Endothelial cell of umbilical vein (primary cell): ENCODE results near the gene MED12. TPM values are rescaled to one million over a fixed set of nuclear protein-coding genes. Genes with fewer than 3 reads are reported as not detected.

Experiments used
- BruUV-seq: library from RNA; stranded (reverse); fragments of 400-500 nt; replicated peaks from 2 replicates; lab custom pipeline; 2021; lab: Mats Ljungman, UMichigan
- CTCF ChIA-PET: fragments of 300-600, 350-600 bp; sonication (Branson Sonifier 250); formaldehyde crosslinking; loops from one replicate; lab custom pipeline; 2021; ENCODE audit warnings: antibody characterized with exemption, inconsistent platforms; lab: Charles Lee
- POLR2A ChIA-PET: fragments of 300-600, 350-600 bp; sonication (Branson Sonifier 250); formaldehyde crosslinking; loops from one replicate; lab custom pipeline; 2021; ENCODE audit warnings: antibody characterized with exemption, inconsistent platforms; lab: Charles Lee
- DNase-seq: peaks from one replicate; pipeline ENCODE4 v3.0.0-alpha.2; 2011; ENCODE audit warnings: low read depth, low spot score
- FAIRE-seq: peaks from 2 replicates; lab custom pipeline; 2011; peaks lifted over from hg19 to GRCh38; lab: Jason Lieb, UNC
- H2AFZ ChIP-seq: 2 replicates; pipeline ENCODE4 v1.6.0; 2012; ENCODE audit warnings: low read depth, low read length, control low read depth, inconsistent platforms
- H3K27ac ChIP-seq: 2 replicates; pipeline ENCODE4 v1.5.1; 2011; ENCODE audit warnings: low read depth, mild to moderate bottlenecking, control low read depth, low read length, moderate library complexity; ENCODE audit not compliant: insufficient read depth
- H3K27me3 ChIP-seq, 2 experiments: 2 replicates each; pipeline versions ENCODE4 v1.6.0 to v1.6.1; 2011; ENCODE audit warnings: low read length in 2 of 2, mixed read lengths in 1 of 2; ENCODE audit not compliant: control insufficient read depth in 2 of 2, insufficient read depth in 2 of 2
- H3K36me3 ChIP-seq, 2 experiments: 2 replicates in 1 of 2; 3 replicates in 1 of 2; pipeline ENCODE4 v1.5.1; 2011; ENCODE audit warnings: low read length in 2 of 2, mild to moderate bottlenecking in 1 of 2, moderate library complexity in 1 of 2; ENCODE audit not compliant: control insufficient read depth in 2 of 2, insufficient read depth in 2 of 2; ENCODE audit errors: extremely low read depth in 1 of 2
- H3K4me1 ChIP-seq: 3 replicates; pipeline ENCODE4 v1.5.1; 2011; ENCODE audit warnings: mild to moderate bottlenecking, low read length; ENCODE audit not compliant: control insufficient read depth, insufficient read depth; ENCODE audit errors: extremely low read depth
- H3K4me2 ChIP-seq: 2 replicates; pipeline ENCODE4 v1.6.1; 2011; ENCODE audit warnings: low read length, control low read depth, mixed read lengths; ENCODE audit not compliant: insufficient read depth
- H3K4me3 ChIP-seq, 3 experiments: fragments of 200-600 bp in 1 of 3; sonication (generic), shearing (Covaris generic) in 1 of 3; replicated peaks in 1 of 3; 2 replicates each; pipeline ENCODE4 v1.5.1; 2011 to 2016; ENCODE audit warnings: control low read depth in 3 of 3, low read length in 3 of 3, mild to moderate bottlenecking in 2 of 3, inconsistent platforms in 1 of 3, low read depth in 1 of 3, moderate library complexity in 1 of 3; ENCODE audit not compliant: insufficient read depth in 1 of 3
- H3K79me2 ChIP-seq: 2 replicates; pipeline ENCODE4 v1.6.0; 2012; ENCODE audit warnings: low read length, inconsistent platforms; ENCODE audit not compliant: control insufficient read depth, insufficient read depth
- H3K9ac ChIP-seq: replicated peaks from 2 replicates; pipeline ENCODE3; 2011; ENCODE audit warnings: low read length, control low read depth; ENCODE audit not compliant: insufficient read depth; ENCODE audit errors: extremely low read depth
- H3K9me1 ChIP-seq: replicated peaks from 3 replicates; pipeline ENCODE4 v1.6.0; 2011; ENCODE audit warnings: mild to moderate bottlenecking, low read length; ENCODE audit not compliant: control insufficient read depth, insufficient read depth; ENCODE audit errors: extremely low read depth
- H3K9me3 ChIP-seq: replicated peaks from 2 replicates; pipeline ENCODE4 v1.5.1; 2012; ENCODE audit warnings: low read length, inconsistent platforms; ENCODE audit not compliant: control insufficient read depth, insufficient read depth
- H4K20me1 ChIP-seq: replicated peaks from 2 replicates; pipeline ENCODE3; 2011; ENCODE audit warnings: mild to moderate bottlenecking, low read length; ENCODE audit not compliant: control insufficient read depth, insufficient read depth; ENCODE audit errors: extremely low read depth
- CTCF ChIP-seq, 2 donors: IDR thresholded peaks; 1 replicate in 1 of 2; 2 replicates in 1 of 2; pipeline ENCODE4 v1.5.1; 2011; ENCODE audit warnings: low read length in 2 of 2, mild to moderate bottlenecking in 2 of 2, moderate library complexity in 2 of 2, control low read depth in 1 of 2, inconsistent platforms in 1 of 2, low read depth in 1 of 2; ENCODE audit not compliant: insufficient read depth in 1 of 2; ENCODE audit errors: extremely low read depth in 1 of 2
- EZH2 ChIP-seq: IDR thresholded peaks from 2 replicates; pipeline ENCODE4 v1.6.1; 2012; ENCODE audit warnings: borderline replicate concordance, low read depth, mild to moderate bottlenecking, moderate library complexity, low read length, inconsistent platforms; ENCODE audit not compliant: severe bottlenecking
- FOS ChIP-seq: IDR thresholded peaks from 2 replicates; pipeline ENCODE4 v1.6.1; 2011; ENCODE audit warnings: mild to moderate bottlenecking, low read length, moderate library complexity, borderline replicate concordance; ENCODE audit not compliant: insufficient read depth
- GATA2 ChIP-seq: IDR thresholded peaks from 2 replicates; pipeline ENCODE4 v1.7.0; 2011; ENCODE audit warnings: low read depth, mild to moderate bottlenecking, moderate library complexity, mixed read lengths, low read length; ENCODE audit not compliant: insufficient read length, insufficient read depth
- JUN ChIP-seq: IDR thresholded peaks from 2 replicates; pipeline ENCODE4 v1.6.1; 2011; ENCODE audit warnings: borderline replicate concordance, low read depth; ENCODE audit not compliant: insufficient read length, insufficient read depth
- MAX ChIP-seq: IDR thresholded peaks from 2 replicates; pipeline ENCODE4 v1.6.1; 2011; ENCODE audit not compliant: insufficient read depth, insufficient read length
- MYC ChIP-seq: IDR thresholded peaks from one replicate; pipeline ENCODE4 v1.6.1; 2011; ENCODE audit warnings: mild to moderate bottlenecking, low read depth, low read length
- POLR2A ChIP-seq: IDR thresholded peaks from 2 replicates; pipeline ENCODE4 v1.6.1; 2012; ENCODE audit warnings: low read depth, mild to moderate bottlenecking, control low read depth, low read length
- POLR2AphosphoS5 ChIP-seq: IDR thresholded peaks from 2 replicates; pipeline ENCODE4 v1.6.1; 2012; ENCODE audit warnings: low read depth, mild to moderate bottlenecking, control low read depth, low read length, moderate library complexity; ENCODE audit not compliant: insufficient read depth
- dilution Hi-C: fragments of 300-500 bp; cut with MboI; formaldehyde crosslinking; loops from one replicate; pipeline ENCODE4 v1.15.0; 2019; ENCODE audit warnings: low sequenced_read_pairs; ENCODE audit not compliant: extremely low pct_ligation_motif_present
- intact Hi-C: fragments of 100-400 bp; cut with micrococcal nuclease; formaldehyde crosslinking; loops from one replicate; pipeline ENCODE4 v1.10.0; 2022
- polyA plus RNA-seq, 4 experiments: library from polyadenylated mRNA; depleted of rRNA in 3 of 4; stranded (reverse) in 3 of 4; unstranded in 1 of 4; fragments of >200 nt; gene quantifications; 2 replicates each; pipeline versions ENCODE4 v1.2.1 to v1.2.3, GENCODE V29; 2011 to 2012; ENCODE audit warnings: missing spikeins in 1 of 4
- total RNA-seq: library from RNA; stranded (reverse); gene quantifications from 2 replicates; pipeline ENCODE4 v1.2.3, GENCODE V29; 2021

MED12 gene
- total and polyA plus RNA-seq, 2 donors (not counting 3 experiments of a cell fraction or from before 2014, with no cell fraction given): 28.1 to 65.3 TPM

GRCh38 chrX:71117358-71117757 lies 1.0 kb upstream of the MED12 start:
- Histone ChIP-seq H2AFZ (no peak overlapping the region), H3K36me3 (peaks cover 0 to 12% of the 10 kb centered on the region in 2 experiments), H3K4me2 (no peak overlapping the region), H3K4me3 (no peak overlapping the region), H4K20me1 (no peaks in the 10 kb centered on the region), H3K9me1 (no peaks in the 10 kb centered on the region), H3K9me3 (no peaks in the 10 kb centered on the region), H3K27ac (no peak overlapping the region), H3K4me1 (peaks cover 5% of the 10 kb centered on the region), H3K9ac (no peak overlapping the region), H3K79me2 (peaks cover 4% of the 10 kb centered on the region), H3K27me3 (peaks cover 0 to 3% of the 10 kb centered on the region in 2 experiments)
- ChIA-PET POLR2A (interaction anchor here (0.6 kb wide), 1 partner anchor 49 kb away, joined by 5 read pairs; no protein-coding TSS in a partner anchor), CTCF (interaction anchor here (0.6 to 2.3 kb wide), 4 partner anchors 12 to 18 kb away, joined by 3 to 10 read pairs (median 4); no protein-coding TSS in a partner anchor)
- dilution Hi-C loops (no loop called here), intact Hi-C loops (loop anchor here (10.0 kb wide), 1 partner anchor 123 kb away; no protein-coding TSS in a partner anchor)
- TF ChIP-seq POLR2A (no peak), POLR2AphosphoS5 (no peak), FOS (no peak), CTCF (IDR thresholded peaks at IDR 0.05; ENCODE audit: extremely low read depth in 1 of 2, insufficient read depth in 1 of 2, low read depth in 1 of 2, low read length in 2 of 2) (no peak), MYC (no peak), MAX (no peak), JUN (no peak), GATA2 (no peak), EZH2 (no peak)
- FAIRE-seq: no peak
- BruUV-seq: no TSS peak
- DNase-seq: no peak
